Measurements from ENCODE around the gene CAMK1D.
"Not testable (repeated sequence)": the region's sequence is repeated elsewhere in the genome, so short reads cannot be mapped to it uniquely, and the experiment has no call there.

Gene CAMK1D

GRCh38 chr10:12733271-12733670, 383.9 kb downstream of the CAMK1D start:
- in situ Hi-C loops (cut with HindIII; ENCODE audit: low sequenced_read_pairs): no loop called here

- in situ Hi-C loops (cut with HindIII; ENCODE audit: low sequenced_read_pairs): no loop called here
These were observed 386.6 kb downstream of the CAMK1D start for GRCh38 chr10:12735843-12736462.

- in situ Hi-C loops (cut with HindIII; ENCODE audit: low sequenced_read_pairs): no loop called here
These were observed 391.5 kb downstream of the CAMK1D start for GRCh38 chr10:12740813-12741212.

- in situ Hi-C loops (cut with HindIII; ENCODE audit: low sequenced_read_pairs): no loop called here
These were observed 392.0 kb downstream of the CAMK1D start for GRCh38 chr10:12741360-12741804.

- in situ Hi-C loops (cut with HindIII; ENCODE audit: low sequenced_read_pairs): no loop called here
These were observed 393.4 kb downstream of the CAMK1D start for GRCh38 chr10:12742771-12743170.

GRCh38 chr10:12743466-12743865, 394.1 kb downstream of the CAMK1D start:
- in situ Hi-C loops (cut with HindIII; ENCODE audit: low sequenced_read_pairs): not testable (repeated sequence)

- in situ Hi-C loops (cut with HindIII; ENCODE audit: low sequenced_read_pairs): no loop called here
These were observed 394.6 kb downstream of the CAMK1D start for GRCh38 chr10:12743941-12744340.

- in situ Hi-C loops (cut with HindIII; ENCODE audit: low sequenced_read_pairs): no loop called here
These were observed 398.8 kb downstream of the CAMK1D start for GRCh38 chr10:12748186-12748585.

GRCh38 chr10:12749760-12750478, 400.6 kb downstream of the CAMK1D start:
- in situ Hi-C loops (cut with HindIII; ENCODE audit: low sequenced_read_pairs): no loop called here

- in situ Hi-C loops (cut with HindIII; ENCODE audit: low sequenced_read_pairs): no loop called here
These were observed 401.3 kb downstream of the CAMK1D start for GRCh38 chr10:12750526-12751201.

GRCh38 chr10:12755075-12755474, 405.7 kb downstream of the CAMK1D start:
- in situ Hi-C loops (cut with HindIII; ENCODE audit: low sequenced_read_pairs): no loop called here

- in situ Hi-C loops (cut with HindIII; ENCODE audit: low sequenced_read_pairs): no loop called here
These were observed 408.0 kb downstream of the CAMK1D start for GRCh38 chr10:12757351-12757750.

- in situ Hi-C loops (cut with HindIII; ENCODE audit: low sequenced_read_pairs): no loop called here
These were observed 408.9 kb downstream of the CAMK1D start for GRCh38 chr10:12758271-12758670.

- in situ Hi-C loops (cut with HindIII; ENCODE audit: low sequenced_read_pairs): no loop called here
These were observed 416.9 kb downstream of the CAMK1D start for GRCh38 chr10:12766223-12766622.

- in situ Hi-C loops (cut with HindIII; ENCODE audit: low sequenced_read_pairs): no loop called here
These were observed 419.1 kb downstream of the CAMK1D start for GRCh38 chr10:12768156-12769100.

- in situ Hi-C loops (cut with HindIII; ENCODE audit: low sequenced_read_pairs): no loop called here
These were observed 420.1 kb downstream of the CAMK1D start for GRCh38 chr10:12769323-12770044.

- in situ Hi-C loops (cut with HindIII; ENCODE audit: low sequenced_read_pairs): no loop called here
These were observed 422.8 kb downstream of the CAMK1D start for GRCh38 chr10:12771981-12772760.

- in situ Hi-C loops (cut with HindIII; ENCODE audit: low sequenced_read_pairs): no loop called here
These were observed 423.6 kb downstream of the CAMK1D start for GRCh38 chr10:12772797-12773587.

Measured in DLD1 (cell line).